ENCODE data around the gene MTHFD1L. TPM values are rescaled to one million over a fixed set of nuclear protein-coding genes. Genes with fewer than 3 reads are reported as not detected.

Gene MTHFD1L
- total and polyA plus RNA-seq, 9 of the 15 experiments (the other 6 are each of a cell fraction or from before 2014, with no cell fraction given) = 20.9 to 128 (median 61.0) TPM

- Histone ChIP-seq H3K9me3 (replicated peaks; ENCODE audit: control insufficient read depth, insufficient read depth, low read depth, low read length) (no peaks in the 10 kb centered on the region), H3K9ac (ENCODE audit: insufficient read depth in 1 of 2, low read depth in 2 of 2, low read length in 2 of 2) (no peak overlapping the region), H4K20me1 (replicated peaks; ENCODE audit: control insufficient read depth, insufficient read depth, low read length) (no peaks in the 10 kb centered on the region), H3K79me2 (ENCODE audit: control insufficient read depth, insufficient read depth, low read length) (no peaks in the 10 kb centered on the region), H3K9me1 (ENCODE audit: control insufficient read depth, insufficient read depth, low read length) (no peaks in the 10 kb centered on the region), H3K4me1 (replicated peaks in 1 of 2; ENCODE audit: control insufficient read depth in 2 of 2, insufficient read depth in 2 of 2, low read length in 2 of 2) (no peaks in the 10 kb centered on the region), H3K27ac (ENCODE audit: extremely low read depth, low read depth, low read length) (no peak overlapping the region), H3K4me2 (ENCODE audit: insufficient read depth, low read length) (no peak overlapping the region), H3K36me3 (ENCODE audit: control insufficient read depth, insufficient read depth, low read length) (peaks cover 72% of the 10 kb centered on the region; the same call in 2 of the 3 replicates), H2AFZ (ENCODE audit: low read depth, low read length) (no peak overlapping the region), H3K27me3 (ENCODE audit: control insufficient read depth in 2 of 2, insufficient read depth in 2 of 2, low read length in 2 of 2) (no peaks in the 10 kb centered on the region), H3K4me3 (no peak overlapping the region)
- intact Hi-C loops (cut with micrococcal nuclease) (no loop called here), in situ Hi-C loops (cut with MboI) (no loop called here)
- ATAC-seq (no peak), DNase-seq (ENCODE audit: extremely low read depth in 1 of 4, low spot score in 3 of 4) (no peak), FAIRE-seq (no peak)
- WGBS (ENCODE audit: insufficient coverage, low coverage, missing lambda C conversion rate) = 93% methylated on average over 11 of the region's 11 CpGs
- ChIA-PET CTCF (ENCODE audit: low intra/inter-chr PET ratio) (no interaction called here), POLR2A (no interaction called here)
- no TSS peak for BruUV-seq (replicated peaks)
- no peak for TF ChIP-seq TCF7 (IDR thresholded peaks at IDR 0.05; ENCODE audit: borderline replicate concordance)
- TF ChIP-seq PHF8 (IDR thresholded peaks at IDR 0.05; ENCODE audit: borderline replicate concordance, low read length) = no peak
- TF ChIP-seq HNRNPLL (IDR thresholded peaks at IDR 0.05; ENCODE audit: low read depth, low read length, poor library complexity, severe bottlenecking) = no peak
- no peak for TF ChIP-seq ZNF324 (CRISPR knock-in tag; IDR thresholded peaks at IDR 0.05)
- no peak for TF ChIP-seq STAT6 (CRISPR knock-in tag; IDR thresholded peaks at IDR 0.05)
- no peak for TF ChIP-seq ZNF311 (CRISPR knock-in tag; IDR thresholded peaks at IDR 0.05)
- no peak for TF ChIP-seq ZFPM2 (CRISPR knock-in tag; IDR thresholded peaks at IDR 0.05)
- TF ChIP-seq MAX (CRISPR knock-in tag; IDR thresholded peaks at IDR 0.05) = no peak
- TF ChIP-seq MLLT1 (IDR thresholded peaks at IDR 0.05) = no peak
- TF ChIP-seq STAT5B (CRISPR knock-in tag; IDR thresholded peaks at IDR 0.05) = no peak
- TF ChIP-seq KLF1 (tag; IDR thresholded peaks at IDR 0.05) = no peak
- TF ChIP-seq SPI1 (IDR thresholded peaks at IDR 0.05; ENCODE audit: borderline replicate concordance, low read depth, low read length) = no peak
- TF ChIP-seq THAP7 (CRISPR knock-in tag; IDR thresholded peaks at IDR 0.05) = no peak
- no peak for TF ChIP-seq E2F1 (CRISPR knock-in tag; IDR thresholded peaks at IDR 0.05)
- no peak for TF ChIP-seq PTRF (tag; IDR thresholded peaks at IDR 0.05)
Observed at GRCh38 chr6:150949526-150949925, 84.0 kb downstream of the MTHFD1L start.

Measured in K562 (cell line).